Effector memory CD4-positive, alpha-beta T cell (primary cell): ENCODE data around the gene UFSP2.

Source experiments
- DNase-seq, 3 donors: peaks; one replicate each; pipeline ENCODE4 v3.0.0-alpha.2; 2020
- H3K27ac ChIP-seq: 2 replicates; pipeline ENCODE4 v1.7.0; 2013; ENCODE audit warnings: mild to moderate bottlenecking, low read length, moderate library complexity; ENCODE audit not compliant: insufficient read depth, poor library complexity, severe bottlenecking
- H3K27me3 ChIP-seq: replicated peaks from 2 replicates; pipeline ENCODE4 v1.7.0; 2013; ENCODE audit warnings: mild to moderate bottlenecking, low read length; ENCODE audit not compliant: insufficient read depth, control insufficient read depth, poor library complexity, severe bottlenecking
- H3K36me3 ChIP-seq: 2 replicates; pipeline ENCODE4 v1.7.0; 2013; ENCODE audit warnings: mild to moderate bottlenecking, low read length, moderate library complexity; ENCODE audit not compliant: control insufficient read depth, insufficient read depth
- H3K4me1 ChIP-seq: 2 replicates; pipeline ENCODE4 v1.7.0; 2013; ENCODE audit warnings: low read length, mild to moderate bottlenecking; ENCODE audit not compliant: control insufficient read depth, insufficient read depth, poor library complexity, severe bottlenecking
- H3K4me3 ChIP-seq: 2 replicates; pipeline ENCODE4 v1.7.0; 2013; ENCODE audit warnings: low read length, low read depth, mild to moderate bottlenecking; ENCODE audit not compliant: insufficient read depth, poor library complexity, severe bottlenecking
- H3K9me3 ChIP-seq: 2 replicates; pipeline ENCODE4 v1.7.0; 2013; ENCODE audit warnings: mild to moderate bottlenecking, low read length, moderate library complexity; ENCODE audit not compliant: control insufficient read depth

UFSP2 gene

DNA sequence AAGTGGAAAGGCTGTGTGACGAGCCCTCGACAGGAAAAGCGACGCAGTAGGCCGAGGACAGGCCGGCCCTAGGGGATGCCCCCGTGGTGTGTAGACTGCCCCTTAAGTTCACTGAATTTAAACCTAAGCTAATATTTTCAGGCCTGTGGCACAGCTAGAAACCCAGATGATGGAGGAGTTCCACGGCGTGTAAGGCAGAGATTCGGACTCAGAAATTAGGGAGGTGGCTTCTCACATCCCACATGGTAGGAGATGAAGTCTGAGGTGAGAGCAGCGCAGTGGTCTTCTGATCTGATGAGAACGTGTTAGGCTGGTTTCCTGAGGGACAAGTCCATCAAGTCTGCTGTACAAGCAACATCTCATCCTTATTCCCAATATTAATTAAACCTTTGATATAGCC, 37.8 kb downstream of the UFSP2 start:
- Histone ChIP-seq H3K27me3 (no peaks in the 10 kb centered on the region), H3K27ac (no peak overlapping the region), H3K4me1 (peaks cover 4% of the 10 kb centered on the region), H3K4me3 (no peak overlapping the region), H3K9me3 (no peaks in the 10 kb centered on the region), H3K36me3 (no peaks in the 10 kb centered on the region)
- DNase-seq = no peak

DNA sequence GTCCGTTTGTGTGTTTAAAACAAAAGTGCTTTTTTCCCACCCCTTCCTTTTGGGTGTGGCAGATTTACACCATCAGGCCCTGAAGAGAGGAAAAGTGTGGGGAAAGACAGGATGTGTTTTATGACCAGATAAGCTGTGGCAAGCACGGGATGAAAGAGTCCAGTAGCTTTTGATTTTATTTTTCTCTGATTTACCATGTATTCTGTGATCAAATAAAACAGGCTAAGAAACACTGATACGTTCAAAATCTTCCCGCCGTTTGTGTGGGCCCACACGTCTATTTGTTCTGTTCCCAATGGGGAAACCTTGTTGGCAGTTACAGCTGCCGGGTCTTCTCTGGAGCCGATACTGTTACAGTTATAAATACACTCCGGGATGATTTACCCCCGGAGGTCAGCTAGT, 40.8 kb downstream of the UFSP2 start:
- Histone ChIP-seq H3K9me3 (no peaks in the 10 kb centered on the region), H3K27ac (no peak overlapping the region), H3K4me1 (peaks cover 4% of the 10 kb centered on the region), H3K27me3 (no peaks in the 10 kb centered on the region), H3K4me3 (no peak overlapping the region), H3K36me3 (no peaks in the 10 kb centered on the region)
- DNase-seq = no peak

DNA sequence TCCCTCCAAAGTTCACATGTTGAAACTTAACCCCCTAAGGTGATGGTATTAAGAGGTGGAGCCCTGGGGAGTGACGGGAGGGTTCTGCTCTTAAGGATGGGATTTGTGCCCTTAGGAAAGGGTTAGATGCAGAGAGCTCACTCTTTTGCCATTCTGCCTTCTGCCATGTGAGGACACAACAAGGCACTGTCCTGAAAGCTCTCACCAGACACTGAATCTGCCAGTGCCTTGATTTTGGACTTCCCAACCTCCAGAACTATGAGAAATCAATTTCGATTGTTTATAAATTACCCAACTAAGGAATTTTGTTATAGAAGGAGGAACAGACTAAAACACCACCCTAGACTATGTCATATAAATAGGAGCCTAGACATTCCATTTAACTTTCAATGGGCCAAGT, 41.7 kb downstream of the UFSP2 start:
- H3K27ac ChIP-seq = no peak overlapping the region
- no peak overlapping the region for H3K4me3 ChIP-seq
- H3K4me1 ChIP-seq = peaks cover 4% of the 10 kb centered on the region
- no peaks in the 10 kb centered on the region for H3K27me3 ChIP-seq
- no peaks in the 10 kb centered on the region for H3K9me3 ChIP-seq
- H3K36me3 ChIP-seq = no peaks in the 10 kb centered on the region
- no peak for DNase-seq

DNA sequence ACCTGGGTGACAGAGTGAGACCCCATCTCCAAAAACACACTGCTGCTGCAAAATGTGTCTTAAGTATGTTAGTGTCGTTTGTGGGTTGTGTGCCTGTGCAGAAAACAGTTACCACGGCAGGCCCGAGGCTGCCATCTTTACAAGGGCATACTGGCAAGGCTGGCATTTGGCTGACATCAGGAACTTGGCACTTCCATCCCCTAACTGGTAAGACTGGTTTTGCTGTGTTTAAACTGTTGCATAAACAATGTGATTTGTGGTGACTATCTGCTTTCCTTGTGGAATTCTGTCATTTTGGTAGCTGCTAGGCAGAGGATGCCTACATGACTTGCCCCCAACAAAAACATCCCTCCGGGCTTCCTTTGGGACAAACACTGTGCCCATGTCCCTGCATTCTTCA, 42.3 kb downstream of the UFSP2 start:
- Histone ChIP-seq H3K4me3 (no peak overlapping the region), H3K36me3 (no peaks in the 10 kb centered on the region), H3K27ac (no peak overlapping the region), H3K4me1 (peaks cover 4% of the 10 kb centered on the region), H3K27me3 (no peaks in the 10 kb centered on the region), H3K9me3 (no peaks in the 10 kb centered on the region)
- DNase-seq = no peak

DNA sequence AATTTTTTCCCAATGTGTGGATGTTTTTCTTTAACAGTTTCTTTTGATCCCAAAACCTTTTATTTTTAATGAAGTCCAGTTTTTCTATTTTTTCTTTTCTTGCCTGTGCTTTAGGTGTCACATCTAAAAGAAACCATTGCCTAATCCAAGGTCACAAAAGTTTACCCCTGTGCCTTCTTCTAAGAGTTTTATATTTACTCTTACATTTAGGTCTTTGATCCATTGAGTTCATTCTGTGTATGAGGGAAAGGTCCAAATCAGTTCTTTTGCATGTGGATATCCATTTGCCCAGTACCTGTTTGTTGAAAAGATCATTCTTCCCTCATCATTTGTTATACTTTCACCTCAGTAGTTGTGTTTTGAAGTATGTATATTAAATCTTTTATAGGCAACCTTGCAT, 43.0 kb downstream of the UFSP2 start:
- H3K4me1 ChIP-seq = peaks cover 4% of the 10 kb centered on the region
- H3K27ac ChIP-seq = no peak overlapping the region
- no peaks in the 10 kb centered on the region for H3K36me3 ChIP-seq
- no peaks in the 10 kb centered on the region for H3K9me3 ChIP-seq
- no peak for DNase-seq
- no peak overlapping the region for H3K4me3 ChIP-seq
- no peaks in the 10 kb centered on the region for H3K27me3 ChIP-seq

DNA sequence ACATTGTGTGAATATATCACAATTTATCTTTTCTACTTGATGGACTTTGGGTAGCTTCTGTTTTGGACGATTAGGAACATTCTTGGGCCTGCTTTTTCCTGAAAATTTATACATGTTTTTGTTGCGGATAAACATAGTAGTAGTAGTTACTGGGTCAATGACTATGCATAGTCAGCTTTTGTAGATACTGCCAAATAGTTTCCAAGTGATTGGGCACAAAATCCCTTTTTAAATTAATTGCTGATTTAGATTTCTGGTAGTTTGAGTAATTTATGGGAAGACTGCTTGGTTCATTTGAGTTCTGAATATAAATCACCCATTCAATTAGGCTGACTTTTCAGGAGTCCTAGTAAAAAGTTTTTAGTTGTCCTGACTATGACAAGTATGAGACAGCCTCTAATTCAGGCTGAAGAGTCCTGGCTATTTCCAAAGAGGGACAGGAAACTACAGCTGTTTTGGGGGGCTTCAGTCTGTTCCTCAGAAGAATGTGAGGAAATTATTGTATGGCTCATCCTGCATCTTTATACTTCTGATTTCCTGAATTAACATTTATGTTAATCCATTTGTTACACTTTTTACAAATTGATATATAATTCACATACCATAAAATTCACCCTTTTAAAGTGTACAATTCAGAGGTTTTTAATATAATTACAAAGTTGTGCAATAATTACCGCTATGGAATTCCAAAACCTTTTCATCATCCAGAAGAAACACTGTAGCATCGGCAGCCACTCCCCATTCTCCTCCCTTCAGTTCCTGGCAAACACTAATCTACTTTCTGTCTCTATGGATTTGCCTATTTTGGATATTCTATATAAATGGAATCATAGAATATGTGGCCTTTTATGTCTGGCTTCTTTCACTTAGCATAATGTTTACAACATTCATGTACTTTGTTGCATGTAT, 44.2 kb downstream of the UFSP2 start:
- no peak overlapping the region for H3K4me3 ChIP-seq
- H3K9me3 ChIP-seq = no peaks in the 10 kb centered on the region
- no peak overlapping the region for H3K27ac ChIP-seq
- no peaks in the 10 kb centered on the region for H3K36me3 ChIP-seq
- H3K27me3 ChIP-seq = no peaks in the 10 kb centered on the region
- H3K4me1 ChIP-seq = peaks cover 4% of the 10 kb centered on the region
- no peak for DNase-seq

DNA sequence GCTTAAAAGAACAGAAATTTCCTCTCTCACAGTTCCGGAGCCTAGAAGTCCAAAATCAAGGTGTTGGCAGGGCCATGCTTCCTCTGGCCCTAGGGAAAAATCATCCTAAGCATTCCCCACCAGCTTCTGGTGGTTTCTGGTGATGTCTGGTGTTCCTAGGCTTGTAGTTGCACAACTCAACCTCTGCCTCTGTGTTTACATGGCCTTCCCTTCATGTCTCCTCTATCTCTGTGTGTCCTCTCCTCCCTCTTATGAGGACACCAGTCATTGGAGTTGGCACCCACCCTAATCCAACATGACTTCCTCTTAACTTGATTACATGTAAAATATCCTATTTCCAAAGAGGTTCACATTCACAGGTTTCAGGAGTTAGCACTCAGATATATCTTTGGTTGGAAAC, 45.4 kb downstream of the UFSP2 start:
- Histone ChIP-seq H3K36me3 (no peaks in the 10 kb centered on the region), H3K9me3 (no peaks in the 10 kb centered on the region), H3K27ac (no peak overlapping the region), H3K4me3 (no peak overlapping the region), H3K27me3 (no peaks in the 10 kb centered on the region), H3K4me1 (peaks cover 4% of the 10 kb centered on the region)
- DNase-seq = no peak

DNA sequence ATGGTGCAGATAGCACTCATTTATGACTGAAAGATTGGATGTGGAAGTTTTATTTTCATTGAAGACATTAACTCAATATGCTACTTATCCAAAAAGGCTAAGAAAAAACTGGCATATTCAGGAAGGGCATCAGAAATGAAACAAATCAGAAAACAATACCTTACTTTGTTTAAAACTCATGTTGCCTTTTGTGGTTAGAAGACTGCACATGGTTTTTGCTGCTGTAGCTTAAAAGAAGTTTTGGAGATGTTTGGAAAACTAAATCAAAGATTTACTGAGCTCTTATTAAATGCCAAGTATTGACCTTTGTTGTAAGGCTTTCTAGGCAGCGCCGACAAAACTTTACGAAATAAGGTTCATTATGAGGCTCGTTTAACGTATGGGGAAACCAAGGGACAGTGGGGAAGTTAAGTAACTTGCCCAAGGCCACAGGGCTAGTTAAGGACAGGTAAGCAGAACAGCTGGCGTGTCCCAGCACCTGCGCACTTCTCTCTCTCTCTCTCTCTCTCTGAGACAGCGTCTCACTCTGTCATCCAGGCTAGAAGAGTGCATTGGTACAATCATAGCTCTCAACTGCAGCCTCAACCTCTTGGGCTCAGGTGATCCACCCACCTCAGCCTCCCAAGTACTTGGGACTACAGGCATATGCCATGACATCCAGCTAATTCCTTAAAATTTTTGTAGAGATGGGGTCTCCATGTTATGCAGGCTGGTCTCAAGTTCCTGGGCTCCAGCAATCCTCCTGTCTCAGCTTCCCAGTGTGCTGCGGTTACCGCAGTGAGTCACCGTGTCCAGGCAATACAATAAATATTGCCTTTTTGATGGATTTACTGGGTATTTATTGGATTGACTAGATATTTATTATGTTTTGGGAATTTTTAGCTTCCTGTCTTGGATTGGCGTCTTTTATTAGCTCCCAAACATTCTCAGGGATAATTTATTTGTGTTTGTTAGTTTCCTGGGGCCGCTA, 46.2 kb downstream of the UFSP2 start:
- Histone ChIP-seq H3K4me1 (peaks cover 3% of the 10 kb centered on the region), H3K27ac (no peak overlapping the region), H3K4me3 (no peak overlapping the region), H3K27me3 (no peaks in the 10 kb centered on the region), H3K9me3 (no peaks in the 10 kb centered on the region), H3K36me3 (no peaks in the 10 kb centered on the region)
- no peak for DNase-seq

DNA sequence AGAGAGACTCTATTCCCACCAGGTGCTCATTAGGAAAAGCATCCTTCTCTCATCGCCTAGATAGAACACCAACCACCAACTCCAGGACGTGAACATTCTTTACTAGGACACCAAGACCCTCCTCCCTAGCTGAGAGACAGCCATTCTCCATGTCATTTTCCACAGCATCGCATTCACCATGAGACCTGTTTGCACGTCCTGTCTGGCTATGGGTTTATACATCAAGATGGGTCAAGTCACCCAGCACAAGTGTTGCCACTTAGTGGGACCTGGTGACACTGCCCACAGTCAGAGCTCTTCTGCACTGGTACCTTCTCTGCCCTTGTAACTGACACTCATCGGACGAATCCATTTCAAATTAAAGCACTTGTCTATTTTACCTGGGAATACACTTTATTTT, 47.5 kb downstream of the UFSP2 start:
- no peaks in the 10 kb centered on the region for H3K9me3 ChIP-seq
- H3K4me1 ChIP-seq = no peaks in the 10 kb centered on the region
- no peak for DNase-seq
- no peaks in the 10 kb centered on the region for H3K27me3 ChIP-seq
- H3K36me3 ChIP-seq = no peaks in the 10 kb centered on the region
- H3K4me3 ChIP-seq = no peak overlapping the region
- no peak overlapping the region for H3K27ac ChIP-seq

DNA sequence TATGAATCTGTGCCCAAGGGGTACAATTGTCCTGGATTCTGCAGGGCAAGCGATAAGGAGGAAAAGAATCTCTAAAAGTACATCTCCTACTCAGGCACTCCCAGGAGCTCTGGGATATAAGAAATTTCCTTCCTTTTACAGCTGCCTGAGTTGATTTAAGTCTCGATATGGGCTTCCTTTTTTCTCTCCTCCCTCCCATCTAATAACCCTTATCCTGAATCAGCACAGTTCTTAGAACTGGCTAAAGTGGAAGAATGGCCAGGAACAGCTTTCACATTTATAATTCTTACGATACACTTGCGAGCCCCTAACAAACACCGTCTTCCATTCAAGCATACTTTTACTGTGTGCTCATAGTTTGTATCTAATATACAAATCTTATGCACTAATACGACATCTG, 51.2 kb downstream of the UFSP2 start:
- DNase-seq = no peak
- Histone ChIP-seq H3K27ac (no peak overlapping the region), H3K36me3 (no peaks in the 10 kb centered on the region), H3K4me3 (no peak overlapping the region), H3K9me3 (no peaks in the 10 kb centered on the region), H3K4me1 (no peaks in the 10 kb centered on the region), H3K27me3 (no peaks in the 10 kb centered on the region)
